ENCODE data around the gene ATG7. TPM values are rescaled to one million over a fixed set of nuclear protein-coding genes. Genes with fewer than 3 reads are reported as not detected.

Gene ATG7
- polyA plus RNA-seq, 1 donor (not counting 4 experiments of a cell fraction or from before 2014, with no cell fraction given), result 27.9 TPM

DNA sequence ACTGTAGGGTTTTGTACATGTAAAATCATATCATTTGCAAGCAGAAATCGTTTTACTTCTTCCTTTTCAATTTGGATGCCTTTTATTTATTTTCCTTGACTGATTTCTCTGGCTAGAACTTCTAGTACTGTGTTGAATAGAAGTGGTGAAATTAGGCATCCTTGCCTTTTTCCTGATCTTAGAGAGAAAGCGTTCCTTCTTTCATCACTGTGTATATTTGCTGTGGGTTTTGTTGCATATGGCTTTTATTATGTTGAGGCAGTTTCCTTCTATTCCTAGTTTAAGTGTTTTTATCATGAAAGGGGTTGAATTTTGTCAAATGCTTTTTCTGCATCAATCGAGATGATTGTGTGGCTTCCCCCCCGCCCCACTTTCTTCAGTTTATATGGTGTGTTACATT is 140.9 kb downstream of the ATG7 start:
- Histone ChIP-seq H3K4me1 (ENCODE audit: control insufficient read depth, extremely low read depth, insufficient read depth, low read length) (no peaks in the 10 kb centered on the region), H3K27ac (ENCODE audit: control insufficient read depth, insufficient read depth, low read length) (no peak overlapping the region)
- FAIRE-seq, result no peak

DNA sequence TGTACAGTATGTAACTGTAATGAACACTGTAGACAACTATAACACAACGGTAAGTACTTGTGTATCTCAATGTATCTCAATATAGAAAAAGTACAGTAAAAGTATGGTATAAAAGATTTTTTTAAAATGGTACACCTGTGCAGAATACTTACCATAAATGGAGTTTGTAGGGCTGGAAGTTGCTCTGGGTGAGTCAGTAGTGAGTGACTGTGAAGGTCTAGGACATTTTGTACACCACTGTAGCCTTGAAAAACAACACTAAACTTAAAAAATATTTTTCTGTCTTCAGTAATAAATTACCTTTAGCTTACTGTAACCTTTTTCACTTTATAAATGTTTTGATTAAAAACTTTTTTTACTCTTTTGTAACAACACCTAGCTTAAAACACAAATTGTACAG is 142.9 kb downstream of the ATG7 start:
- no peak for DNase-seq (ENCODE audit: low read depth, low spot score)
- no peak overlapping the region for H3K9ac ChIP-seq (ENCODE audit: control insufficient read depth, extremely low read depth, insufficient read depth, low read length)
- no peaks in the 10 kb centered on the region for H3K36me3 ChIP-seq (ENCODE audit: control insufficient read depth in 2 of 2, extremely low read depth in 1 of 2, insufficient read depth in 2 of 2, low read length in 2 of 2)
- no peaks in the 10 kb centered on the region for H3K4me1 ChIP-seq (ENCODE audit: control insufficient read depth, extremely low read depth, insufficient read depth, low read length)
- no peak overlapping the region for H2AFZ ChIP-seq (ENCODE audit: control insufficient read depth, low read length)
- H3K27me3 ChIP-seq (ENCODE audit: control insufficient read depth, extremely low read depth, insufficient read depth, low read length), result no peaks in the 10 kb centered on the region
- no peaks in the 10 kb centered on the region for H4K20me1 ChIP-seq (ENCODE audit: control insufficient read depth, extremely low read depth, insufficient read depth, low read length)
- dilution Hi-C loops (cut with MboI; ENCODE audit: extremely low pct_ligation_motif_present, low sequenced_read_pairs), result no loop called here
- no peak overlapping the region for H3K4me2 ChIP-seq (ENCODE audit: control insufficient read depth, extremely low read depth, insufficient read depth, low read depth, low read length)
- no peaks in the 10 kb centered on the region for H3K9me1 ChIP-seq (ENCODE audit: control insufficient read depth, extremely low read depth, insufficient read depth, low read length)
- H3K79me2 ChIP-seq (ENCODE audit: control insufficient read depth, insufficient read depth, low read length), result no peaks in the 10 kb centered on the region
- no peak for TF ChIP-seq EZH2 (IDR thresholded peaks at IDR 0.05; ENCODE audit: low read length)
- TF ChIP-seq, protein P1, sequence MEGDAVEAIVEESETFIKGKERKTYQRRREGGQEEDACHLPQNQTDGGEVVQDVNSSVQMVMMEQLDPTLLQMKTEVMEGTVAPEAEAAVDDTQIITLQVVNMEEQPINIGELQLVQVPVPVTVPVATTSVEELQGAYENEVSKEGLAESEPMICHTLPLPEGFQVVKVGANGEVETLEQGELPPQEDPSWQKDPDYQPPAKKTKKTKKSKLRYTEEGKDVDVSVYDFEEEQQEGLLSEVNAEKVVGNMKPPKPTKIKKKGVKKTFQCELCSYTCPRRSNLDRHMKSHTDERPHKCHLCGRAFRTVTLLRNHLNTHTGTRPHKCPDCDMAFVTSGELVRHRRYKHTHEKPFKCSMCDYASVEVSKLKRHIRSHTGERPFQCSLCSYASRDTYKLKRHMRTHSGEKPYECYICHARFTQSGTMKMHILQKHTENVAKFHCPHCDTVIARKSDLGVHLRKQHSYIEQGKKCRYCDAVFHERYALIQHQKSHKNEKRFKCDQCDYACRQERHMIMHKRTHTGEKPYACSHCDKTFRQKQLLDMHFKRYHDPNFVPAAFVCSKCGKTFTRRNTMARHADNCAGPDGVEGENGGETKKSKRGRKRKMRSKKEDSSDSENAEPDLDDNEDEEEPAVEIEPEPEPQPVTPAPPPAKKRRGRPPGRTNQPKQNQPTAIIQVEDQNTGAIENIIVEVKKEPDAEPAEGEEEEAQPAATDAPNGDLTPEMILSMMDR (optimal IDR thresholded peaks at IDR 0.05 in 1 of 3, IDR thresholded peaks at IDR 0.05 in 1 of 3, conservative IDR thresholded peaks at IDR 0.05 in 1 of 3; ENCODE audit: extremely low read depth in 1 of 3, insufficient read depth in 2 of 3, low read length in 3 of 3), result no peak
- FAIRE-seq, result no peak
- no peak overlapping the region for H3K4me3 ChIP-seq (ENCODE audit: control insufficient read depth in 2 of 3, extremely low read depth in 1 of 3, insufficient read depth in 2 of 3, low read depth in 1 of 3, low read length in 3 of 3)
- no peak overlapping the region for H3K27ac ChIP-seq (ENCODE audit: control insufficient read depth, insufficient read depth, low read length)
- H3K9me3 ChIP-seq (ENCODE audit: control insufficient read depth, low read depth, low read length), result peaks cover 2% of the 10 kb centered on the region

More for the DNA sequence above, 140.9 kb downstream of the ATG7 start:
- Histone ChIP-seq H4K20me1 (ENCODE audit: control insufficient read depth, extremely low read depth, insufficient read depth, low read length) (no peaks in the 10 kb centered on the region), H2AFZ (ENCODE audit: control insufficient read depth, low read length) (no peak overlapping the region), H3K4me2 (ENCODE audit: control insufficient read depth, extremely low read depth, insufficient read depth, low read depth, low read length) (no peak overlapping the region), H3K9me3 (ENCODE audit: control insufficient read depth, low read depth, low read length) (peaks cover 7% of the 10 kb centered on the region), H3K9me1 (ENCODE audit: control insufficient read depth, extremely low read depth, insufficient read depth, low read length) (no peaks in the 10 kb centered on the region), H3K4me3 (ENCODE audit: control insufficient read depth in 2 of 3, extremely low read depth in 1 of 3, insufficient read depth in 2 of 3, low read depth in 1 of 3, low read length in 3 of 3) (no peak overlapping the region), H3K79me2 (ENCODE audit: control insufficient read depth, insufficient read depth, low read length) (no peaks in the 10 kb centered on the region), H3K9ac (ENCODE audit: control insufficient read depth, extremely low read depth, insufficient read depth, low read length) (no peak overlapping the region), H3K27me3 (ENCODE audit: control insufficient read depth, extremely low read depth, insufficient read depth, low read length) (no peaks in the 10 kb centered on the region), H3K36me3 (ENCODE audit: control insufficient read depth in 2 of 2, extremely low read depth in 1 of 2, insufficient read depth in 2 of 2, low read length in 2 of 2) (no peaks in the 10 kb centered on the region)
- TF ChIP-seq, protein P1 (optimal IDR thresholded peaks at IDR 0.05 in 1 of 3, IDR thresholded peaks at IDR 0.05 in 1 of 3, conservative IDR thresholded peaks at IDR 0.05 in 1 of 3; ENCODE audit: extremely low read depth in 1 of 3, insufficient read depth in 2 of 3, low read length in 3 of 3), result no peak
- TF ChIP-seq EZH2 (IDR thresholded peaks at IDR 0.05; ENCODE audit: low read length), result no peak
- dilution Hi-C loops (cut with MboI; ENCODE audit: extremely low pct_ligation_motif_present, low sequenced_read_pairs), result no loop called here
- DNase-seq (ENCODE audit: low read depth, low spot score), result no peak

Measured in keratinocyte (primary cell).